ENCODE measurements around the gene CEACAM19. TPM values are rescaled to one million over a fixed set of nuclear protein-coding genes. Genes with fewer than 3 reads are reported as not detected.

CEACAM19 gene
- total RNA-seq, 1 donor: 0.72 TPM

DNA sequence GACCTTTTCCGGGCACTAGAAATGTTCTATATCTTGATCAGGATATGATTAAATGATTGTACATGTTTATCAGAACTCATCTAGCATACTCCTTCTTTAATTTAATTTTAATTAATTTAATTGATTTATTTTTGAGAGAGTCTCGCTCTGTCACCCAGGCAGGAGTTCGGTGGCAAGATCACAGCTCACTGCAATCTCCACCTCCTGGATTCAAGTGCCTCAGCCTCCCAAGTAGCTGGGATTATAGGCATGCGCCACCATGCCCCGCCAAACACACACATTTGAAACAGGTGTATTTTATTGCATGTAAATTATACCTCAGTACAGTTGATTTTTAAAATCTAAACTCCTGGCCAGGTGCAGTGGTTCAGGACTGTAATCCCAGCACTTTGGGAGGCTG lies 59.8 kb downstream of the CEACAM19 start:
- H3K27ac ChIP-seq (ENCODE audit: low read depth, low read length): no peak overlapping the region

DNA sequence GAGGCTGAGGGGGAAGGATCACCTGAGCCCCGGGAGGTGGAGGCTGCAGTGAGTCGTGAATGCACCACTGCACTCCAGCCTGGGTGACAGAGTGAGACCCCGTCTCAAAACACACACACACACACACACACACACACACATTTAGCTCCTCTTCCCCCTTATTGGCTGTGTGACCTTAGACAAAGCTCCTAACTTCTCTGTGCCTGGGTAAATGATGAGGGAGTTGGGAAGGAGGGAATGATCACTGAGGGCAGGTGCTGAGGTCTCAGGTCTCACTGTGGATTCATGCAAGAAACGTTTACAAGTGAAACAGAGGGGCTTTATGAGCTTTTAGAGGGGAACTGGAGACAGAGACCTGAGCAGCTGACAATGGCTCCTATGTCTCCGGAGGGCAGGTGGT lies 60.3 kb downstream of the CEACAM19 start:
- DNase-seq (ENCODE audit: insufficient read length, low spot score, missing footprints): no peak
- Histone ChIP-seq H3K36me3 (ENCODE audit: insufficient read depth, low read length) (no peaks in the 10 kb centered on the region), H3K4me2 (ENCODE audit: insufficient read depth, low read length) (no peak overlapping the region), H3K27ac (ENCODE audit: low read depth, low read length) (no peak overlapping the region), H4K20me1 (ENCODE audit: insufficient read depth, low read length) (no peaks in the 10 kb centered on the region), H3K79me2 (ENCODE audit: insufficient read depth, low read length) (no peaks in the 10 kb centered on the region), H3K27me3 (ENCODE audit: insufficient read depth, low read length) (no peaks in the 10 kb centered on the region), H3K9me3 (ENCODE audit: low read depth, low read length) (no peaks in the 10 kb centered on the region), H3K4me3 (ENCODE audit: insufficient read depth, low read length) (no peak overlapping the region), H3K4me1 (ENCODE audit: insufficient read depth, low read length) (peaks cover 8% of the 10 kb centered on the region), H2AFZ (ENCODE audit: low read length) (no peak overlapping the region)
- TF ChIP-seq, protein P1, sequence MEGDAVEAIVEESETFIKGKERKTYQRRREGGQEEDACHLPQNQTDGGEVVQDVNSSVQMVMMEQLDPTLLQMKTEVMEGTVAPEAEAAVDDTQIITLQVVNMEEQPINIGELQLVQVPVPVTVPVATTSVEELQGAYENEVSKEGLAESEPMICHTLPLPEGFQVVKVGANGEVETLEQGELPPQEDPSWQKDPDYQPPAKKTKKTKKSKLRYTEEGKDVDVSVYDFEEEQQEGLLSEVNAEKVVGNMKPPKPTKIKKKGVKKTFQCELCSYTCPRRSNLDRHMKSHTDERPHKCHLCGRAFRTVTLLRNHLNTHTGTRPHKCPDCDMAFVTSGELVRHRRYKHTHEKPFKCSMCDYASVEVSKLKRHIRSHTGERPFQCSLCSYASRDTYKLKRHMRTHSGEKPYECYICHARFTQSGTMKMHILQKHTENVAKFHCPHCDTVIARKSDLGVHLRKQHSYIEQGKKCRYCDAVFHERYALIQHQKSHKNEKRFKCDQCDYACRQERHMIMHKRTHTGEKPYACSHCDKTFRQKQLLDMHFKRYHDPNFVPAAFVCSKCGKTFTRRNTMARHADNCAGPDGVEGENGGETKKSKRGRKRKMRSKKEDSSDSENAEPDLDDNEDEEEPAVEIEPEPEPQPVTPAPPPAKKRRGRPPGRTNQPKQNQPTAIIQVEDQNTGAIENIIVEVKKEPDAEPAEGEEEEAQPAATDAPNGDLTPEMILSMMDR (IDR thresholded peaks at IDR 0.05; ENCODE audit: extremely low read depth, low read depth, low read length): no peak

More for the DNA sequence above, 59.8 kb downstream of the CEACAM19 start:
- H3K36me3 ChIP-seq (ENCODE audit: insufficient read depth, low read length): no peaks in the 10 kb centered on the region
- H3K4me1 ChIP-seq (ENCODE audit: insufficient read depth, low read length): peaks cover 3% of the 10 kb centered on the region
- H3K9me3 ChIP-seq (ENCODE audit: low read depth, low read length): no peaks in the 10 kb centered on the region
- H4K20me1 ChIP-seq (ENCODE audit: insufficient read depth, low read length): no peaks in the 10 kb centered on the region
- DNase-seq (ENCODE audit: insufficient read length, low spot score, missing footprints): no peak
- no peak overlapping the region for H3K4me2 ChIP-seq (ENCODE audit: insufficient read depth, low read length)
- TF ChIP-seq, protein P1 (IDR thresholded peaks at IDR 0.05; ENCODE audit: extremely low read depth, low read depth, low read length): no peak
- no peak overlapping the region for H2AFZ ChIP-seq (ENCODE audit: low read length)
- no peaks in the 10 kb centered on the region for H3K79me2 ChIP-seq (ENCODE audit: insufficient read depth, low read length)
- no peak overlapping the region for H3K4me3 ChIP-seq (ENCODE audit: insufficient read depth, low read length)
- no peaks in the 10 kb centered on the region for H3K27me3 ChIP-seq (ENCODE audit: insufficient read depth, low read length)

- H3K4me1 ChIP-seq (ENCODE audit: insufficient read depth, low read length): peaks cover 15% of the 10 kb centered on the region
- H4K20me1 ChIP-seq (ENCODE audit: insufficient read depth, low read length): no peaks in the 10 kb centered on the region
- H3K36me3 ChIP-seq (ENCODE audit: insufficient read depth, low read length): no peaks in the 10 kb centered on the region
- H3K9me3 ChIP-seq (ENCODE audit: low read depth, low read length): no peaks in the 10 kb centered on the region
- H3K27me3 ChIP-seq (ENCODE audit: insufficient read depth, low read length): no peaks in the 10 kb centered on the region
- DNase-seq (ENCODE audit: insufficient read length, low spot score, missing footprints): no peak
- H3K4me2 ChIP-seq (ENCODE audit: insufficient read depth, low read length): no peak overlapping the region
- no peak overlapping the region for H2AFZ ChIP-seq (ENCODE audit: low read length)
- TF ChIP-seq, protein P1 (IDR thresholded peaks at IDR 0.05; ENCODE audit: extremely low read depth, low read depth, low read length): no peak
- no peaks in the 10 kb centered on the region for H3K79me2 ChIP-seq (ENCODE audit: insufficient read depth, low read length)
- H3K27ac ChIP-seq (ENCODE audit: low read depth, low read length): no peak overlapping the region
- no peak overlapping the region for H3K4me3 ChIP-seq (ENCODE audit: insufficient read depth, low read length)
Observed at GRCh38 chr19:44732235-44733014, 61.1 kb downstream of the CEACAM19 start.

Small RNA genes lying within 50 kb of the gene (small RNA-seq; reads per million reads assigned to genes)
- not detected for gene RF00285

Other genes starting within 250 kb of the CEACAM19 start
- gene ZNF229, start 223.0 kb upstream of the CEACAM19 start, total RNA-seq: 9.4 and 11.8 TPM in 2 replicates
- 5.0 and 9.4 TPM in 2 replicates for gene ZNF180, start 171.0 kb upstream of the CEACAM19 start, total RNA-seq
- not detected in 2 replicates for gene CEACAM20, start 141.8 kb upstream of the CEACAM19 start, total RNA-seq
- gene IGSF23, start 57.9 kb upstream of the CEACAM19 start, total RNA-seq: not detected in 2 replicates
- 50.1 and 53.6 TPM in 2 replicates for gene PVR, start 27.6 kb upstream of the CEACAM19 start, total RNA-seq
- gene CEACAM16, start 27.7 kb downstream of the CEACAM19 start, total RNA-seq: under 0.01 TPM in 1 of 2 replicates, not detected in the other
- gene BCL3, start 77.2 kb downstream of the CEACAM19 start, total RNA-seq: 6.5 and 7.2 TPM in 2 replicates
- gene CBLC, start 106.4 kb downstream of the CEACAM19 start, total RNA-seq: not detected in 2 replicates
- 4.3 and 4.4 TPM in 2 replicates for gene BCAM, start 137.6 kb downstream of the CEACAM19 start, total RNA-seq
- 38.9 and 46.0 TPM in 2 replicates for gene NECTIN2, start 174.8 kb downstream of the CEACAM19 start, total RNA-seq
- 28.3 and 31.8 TPM in 2 replicates for gene TOMM40, start 219.8 kb downstream of the CEACAM19 start, total RNA-seq
- gene APOE, start 234.3 kb downstream of the CEACAM19 start, total RNA-seq: 44.5 and 46.6 TPM in 2 replicates
- 1.2 and 1.4 TPM in 2 replicates for gene APOC1, start 243.1 kb downstream of the CEACAM19 start, total RNA-seq

Data from osteoblast (primary cell).